ENCODE measurements around the gene S100A8. TPM values are rescaled to one million over a fixed set of nuclear protein-coding genes. Genes with fewer than 3 reads are reported as not detected.

Gene S100A8
- total RNA-seq, 4 donors from 2014 or later: 13.6 to 129 (median 20.6) TPM

DNA sequence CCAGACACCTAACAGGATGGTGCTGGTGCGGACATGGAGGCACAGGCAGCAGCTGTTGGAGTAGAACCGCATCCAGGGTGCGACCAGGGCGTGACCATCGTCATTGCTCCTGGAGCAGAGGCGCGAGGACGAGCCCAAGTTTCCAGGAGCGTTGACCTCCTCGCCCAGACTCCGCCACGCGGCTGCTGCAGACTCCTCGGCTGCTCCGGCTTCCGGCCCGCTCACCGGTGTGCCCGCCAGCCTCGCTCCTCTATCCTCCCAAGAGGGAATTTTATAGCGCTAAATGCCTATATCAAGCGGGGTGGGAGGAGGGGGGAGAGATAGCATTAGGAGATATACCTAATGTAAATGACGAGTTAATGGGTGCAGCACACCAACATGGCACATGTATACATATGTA is 10.2 kb downstream of the S100A8 start:
- TF ChIP-seq CTCF (IDR thresholded peaks at IDR 0.05; ENCODE audit: low read depth): no peak

- TF ChIP-seq CTCF (IDR thresholded peaks at IDR 0.05; ENCODE audit: low read depth): no peak
Measured at GRCh38 chr1:153379591-153379990, 11.3 kb downstream of the S100A8 start.

- TF ChIP-seq CTCF (IDR thresholded peaks at IDR 0.05; ENCODE audit: low read depth): no peak
Measured at GRCh38 chr1:153375511-153375910, 15.4 kb downstream of the S100A8 start, which contains the start of gene S100A12. TSS of gene S100A12 (minus strand) at chr1:153375621. CDS start at chr1:153374592, 1,029 bp downstream.

GRCh38 chr1:153374071-153374470 is 16.8 kb downstream of the S100A8 start:
- TF ChIP-seq CTCF (IDR thresholded peaks at IDR 0.05; ENCODE audit: low read depth): no peak

DNA sequence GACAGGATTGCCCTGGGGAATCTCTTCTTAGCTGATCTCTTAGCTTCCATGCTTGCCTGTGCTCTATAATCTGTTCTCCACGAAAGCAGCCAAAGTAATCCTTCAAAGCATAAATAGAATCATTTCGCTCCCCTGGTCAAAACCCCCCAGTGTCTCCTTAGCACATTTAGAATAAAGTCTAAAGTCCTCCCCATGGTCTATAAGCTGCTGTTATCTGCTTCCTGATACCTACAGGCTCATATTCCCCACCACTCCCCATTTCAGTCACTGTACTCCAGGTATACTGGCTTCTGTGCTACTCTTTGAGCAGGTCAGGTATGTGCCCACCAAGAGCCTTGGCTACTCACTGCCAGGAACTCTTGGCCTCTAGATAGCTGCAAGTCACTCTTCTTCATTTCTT is 18.3 kb downstream of the S100A8 start:
- no peak for TF ChIP-seq CTCF (IDR thresholded peaks at IDR 0.05; ENCODE audit: low read depth)

- no peak for TF ChIP-seq CTCF (IDR thresholded peaks at IDR 0.05; ENCODE audit: low read depth)
Measured at GRCh38 chr1:153371231-153371630, 19.6 kb downstream of the S100A8 start.

GRCh38 chr1:153370146-153370545 is 20.7 kb downstream of the S100A8 start:
- TF ChIP-seq CTCF (IDR thresholded peaks at IDR 0.05; ENCODE audit: low read depth): no peak

All from subcutaneous adipose tissue (tissue), 4 donors.